BJ (cell line): ENCODE measurements around the gene CNOT6. TPM values are rescaled to one million over a fixed set of nuclear protein-coding genes. Genes with fewer than 3 reads are reported as not detected.

Experiments
- CTCF ChIA-PET: fragments of 350-600 bp; formaldehyde crosslinking; extraction: SDS; loops from one replicate; lab custom pipeline; 2021; ENCODE audit warnings: antibody characterized with exemption, inconsistent platforms; lab: Yijun Ruan, JAX
- POLR2A ChIA-PET: fragments of 300-600 bp; sonication (Branson Sonifier 250); formaldehyde crosslinking; extraction: SDS; loops from one replicate; lab custom pipeline; 2021; ENCODE audit warnings: antibody characterized with exemption; lab: Charles Lee
- DNase-seq: peaks from one replicate; pipeline ENCODE4 v3.0.0-alpha.2; 2011; ENCODE audit warnings: low read depth
- H3K27me3 ChIP-seq: 2 replicates; pipeline ENCODE4 v1.6.0; 2011; ENCODE audit warnings: low read length; ENCODE audit not compliant: control insufficient read depth, insufficient read depth
- H3K36me3 ChIP-seq: 2 replicates; pipeline ENCODE4 v1.5.1; 2011; ENCODE audit warnings: low read length; ENCODE audit not compliant: control insufficient read depth, insufficient read depth
- H3K4me3 ChIP-seq: 2 replicates; pipeline ENCODE4 v1.5.1; 2011; ENCODE audit warnings: low read depth, mild to moderate bottlenecking, control low read depth, low read length
- CTCF ChIP-seq: IDR thresholded peaks from 2 replicates; pipeline ENCODE4 v1.5.1; 2011; ENCODE audit warnings: low read depth, mild to moderate bottlenecking, control low read depth, inconsistent platforms, low read length, moderate library complexity; ENCODE audit not compliant: insufficient read depth
- polyA plus RNA-seq: library from polyadenylated mRNA; depleted of rRNA; stranded (reverse); fragments of >200 nt; gene quantifications from 2 replicates; pipeline ENCODE4 v1.2.3, GENCODE V29; 2011

Gene CNOT6
- polyA plus RNA-seq, 1 experiment = 3.9 TPM

- H3K4me3 ChIP-seq = no peak overlapping the region
- ChIA-PET POLR2A (no interaction called here), CTCF (interaction anchor here (1.0 kb wide), 1 partner anchor 118 kb away, joined by 3 read pairs; no protein-coding TSS in a partner anchor)
- TF ChIP-seq CTCF = no peak
- H3K27me3 ChIP-seq = peaks cover 23% of the 10 kb centered on the region
- no peaks in the 10 kb centered on the region for H3K36me3 ChIP-seq
- DNase-seq = no peak
Observed at GRCh38 chr5:180589771-180590542, 95.8 kb downstream of the CNOT6 start.

GRCh38 chr5:180590543-180591310 lies 96.5 kb downstream of the CNOT6 start:
- ChIA-PET POLR2A (no interaction called here), CTCF (interaction anchor here (1.0 kb wide), 1 partner anchor 119 kb away, joined by 3 read pairs; no protein-coding TSS in a partner anchor)
- Histone ChIP-seq H3K27me3 (peaks cover 23% of the 10 kb centered on the region), H3K4me3 (no peak overlapping the region), H3K36me3 (no peaks in the 10 kb centered on the region)
- DNase-seq = no peak
- TF ChIP-seq CTCF = no peak

DNA sequence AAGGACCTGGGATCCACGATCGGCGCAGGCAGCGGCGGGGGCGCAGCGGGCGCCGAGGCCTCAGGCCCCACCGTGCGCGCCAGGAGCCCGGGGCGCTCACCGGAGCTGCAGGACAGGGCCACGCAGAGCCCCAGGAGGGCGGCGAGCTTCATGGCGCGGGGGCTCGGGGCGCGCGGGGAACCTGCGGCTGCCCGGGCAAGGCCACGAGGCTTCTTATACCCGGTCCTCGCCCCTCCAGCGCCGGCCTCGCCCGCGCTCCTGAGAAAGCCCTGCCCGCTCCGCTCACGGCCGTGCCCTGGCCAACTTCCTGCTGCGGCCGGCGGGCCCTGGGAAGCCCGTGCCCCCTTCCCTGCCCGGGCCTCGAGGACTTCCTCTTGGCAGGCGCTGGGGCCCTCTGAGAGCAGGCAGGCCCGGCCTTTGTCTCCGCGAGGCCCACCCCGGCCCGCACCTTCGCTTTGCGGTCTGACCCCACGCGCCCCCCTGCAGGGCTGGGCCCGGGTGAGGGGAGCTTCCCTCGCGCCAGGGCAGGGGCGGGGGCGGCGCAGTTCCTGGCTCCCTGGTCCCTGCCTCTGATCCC lies 97.2 kb downstream of the CNOT6 start, which contains the start of gene SCGB3A1:
SCGB3A1 (minus strand) TSS at position 189 of the 577 bp plus-strand sequence; CDS start at position 152, 37 bp downstream.
- peaks cover 23% of the 10 kb centered on the region for H3K27me3 ChIP-seq
- CTCF ChIA-PET = no interaction called here
- DNase-seq = no peak

GRCh38 chr5:180592176-180592575 lies 98.0 kb downstream of the CNOT6 start:
- POLR2A ChIA-PET = no interaction called here

More for the DNA sequence above, 97.2 kb downstream of the CNOT6 start, which contains the start of gene SCGB3A1:
- TF ChIP-seq CTCF = no peak
- Histone ChIP-seq H3K4me3 (no peak within 1 kb of the TSS), H3K36me3 (no peaks in the 10 kb centered on the region)
- POLR2A ChIA-PET = no interaction called here

More at GRCh38 chr5:180592176-180592575, 98.0 kb downstream of the CNOT6 start:
- H3K36me3 ChIP-seq = no peaks in the 10 kb centered on the region
- CTCF ChIA-PET = interaction anchor here (1.2 to 2.0 kb wide), 2 partner anchors 14 to 15 kb away, joined by 3 to 7 read pairs; no protein-coding TSS in a partner anchor
- no peak overlapping the region for H3K4me3 ChIP-seq
- no peak for TF ChIP-seq CTCF
- DNase-seq = no peak
- H3K27me3 ChIP-seq = peaks cover 23% of the 10 kb centered on the region
